OCI-LY3 (cell line): ENCODE data around the gene CCSER2.

Experiments used
- CTCF ChIP-seq: fragments of 200-600, 300-600 bp; sonication (generic); IDR thresholded peaks from 2 replicates; pipeline ENCODE4 v1.5.1; 2014; ENCODE audit warnings: antibody characterized with exemption, low read length, low read depth
- EZH2phosphoT487 ChIP-seq: fragments of 200-600 bp; shearing (Covaris generic); IDR thresholded peaks from 2 replicates; pipeline ENCODE4 v1.6.1; 2018; ENCODE audit warnings: antibody characterized with exemption, mixed run types, low read depth

GRCh38 chr10:84460520-84460919 is 132.1 kb downstream of the CCSER2 start:
- TF ChIP-seq EZH2phosphoT487 (no peak), CTCF (no peak)
